Tibial nerve (tissue), 4 donors: ENCODE results near the gene PWWP2B. TPM values are rescaled to one million over a fixed set of nuclear protein-coding genes. Genes with fewer than 3 reads are reported as not detected.

Source experiments
- DNase-seq, 2 donors: peaks; one replicate each; pipeline ENCODE4 v3.0.0-alpha.2; 2019; ENCODE audit warnings: low spot score in 2 of 2
- H3K27ac ChIP-seq, 4 donors: fragments of 200-600 bp; sonication (generic) in 3 of 4; one replicate each; pipeline ENCODE4 v1.5.1; 2017 to 2019; ENCODE audit warnings: mild to moderate bottlenecking in 1 of 4
- H3K27me3 ChIP-seq, 2 donors: fragments of 200-600 bp; sonication (generic) in 1 of 2; one replicate each; pipeline versions ENCODE4 v1.5.1 to v1.6.0; 2017 to 2019
- H3K36me3 ChIP-seq, 3 donors: fragments of 200-600 bp; sonication (generic); one replicate each; pipeline ENCODE4 v1.5.1; 2018 to 2019
- H3K4me1 ChIP-seq, 4 donors: fragments of 200-600 bp; sonication (generic) in 3 of 4; one replicate each; pipeline ENCODE4 v1.5.1; 2017 to 2019
- H3K4me3 ChIP-seq, 4 donors: fragments of 200-600 bp; sonication (generic) in 3 of 4; one replicate each; pipeline ENCODE4 v1.5.1; 2017 to 2019; ENCODE audit warnings: mild to moderate bottlenecking in 1 of 4, moderate library complexity in 1 of 4
- H3K9me3 ChIP-seq, 4 donors: fragments of 200-600 bp; sonication (generic) in 3 of 4; one replicate each; pipeline ENCODE4 v1.5.1; 2017 to 2019
- CTCF ChIP-seq, 5 experiments: fragments of 200-600 bp in 3 of 5; fragments of 450-650 bp in 2 of 5; sonication (generic) in 3 of 5; IDR thresholded peaks; one replicate each; pipeline ENCODE4 v1.5.1; 2016 to 2019; ENCODE audit warnings: antibody characterized with exemption in 5 of 5, mild to moderate bottlenecking in 3 of 5, moderate library complexity in 2 of 5
- EP300 ChIP-seq, 2 donors: sonication (generic); formaldehyde crosslinking; IDR thresholded peaks; one replicate each; pipeline ENCODE4 v1.6.1; 2017; ENCODE audit warnings: antibody characterized with exemption in 2 of 2, mild to moderate bottlenecking in 1 of 2
- POLR2A ChIP-seq, 2 donors: fragments of 450-650 bp; IDR thresholded peaks; one replicate each; pipeline ENCODE4 v1.6.1; 2017; ENCODE audit warnings: antibody characterized with exemption in 2 of 2, mild to moderate bottlenecking in 2 of 2, moderate library complexity in 2 of 2
- WGBS, 2 donors: methylation state at CpG; one replicate each; pipeline ENCODE4 v1.1.5; 2018; 5-methylcytosine and 5-hydroxymethylcytosine counted together
- total RNA-seq, 4 donors: library from RNA; depleted of rRNA; stranded (reverse); fragments of >200 nt; gene quantifications; one replicate each; pipeline ENCODE4 v1.1.0, GENCODE V29; 2016

PWWP2B gene
- total RNA-seq, 4 donors from 2014 or later: 12.6 to 23.7 (median 15.1) TPM

DNA sequence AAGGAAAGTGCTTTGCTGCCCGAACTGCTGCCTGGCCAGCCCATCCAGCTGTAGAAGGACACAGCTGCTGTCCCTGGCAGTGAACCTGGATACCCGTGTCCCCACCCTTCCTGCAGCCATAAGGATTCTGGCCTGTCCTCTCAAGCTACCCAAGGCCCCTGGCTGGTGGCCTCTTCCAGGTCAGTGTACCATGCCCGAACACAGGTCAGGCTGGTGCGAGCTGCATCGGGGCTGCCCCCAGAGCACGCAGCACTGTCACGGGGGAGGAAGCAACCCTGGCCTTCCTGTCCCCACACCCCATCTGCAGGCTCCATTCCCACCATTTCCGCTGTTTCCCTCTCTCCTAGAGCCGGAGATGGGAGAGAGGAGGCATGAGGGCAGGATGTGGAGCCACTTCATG, 30.5 kb upstream of the PWWP2B start:
- Histone ChIP-seq H3K27me3 (no peaks in the 10 kb centered on the region), H3K4me3 (no peak overlapping the region), H3K36me3 (peaks cover 0 to 62% (median 0%) of the 10 kb centered on the region in 3 donors), H3K9me3 (no peaks in the 10 kb centered on the region), H3K4me1 (no peaks in the 10 kb centered on the region), H3K27ac (no peak overlapping the region)
- WGBS, 2 donors: 86 to 89% methylated on average over 9 of the region's 9 CpGs
- TF ChIP-seq EP300 (IDR thresholded peaks at IDR 0.05) (no peak), CTCF (IDR thresholded peaks at IDR 0.05) (no peak), POLR2A (IDR thresholded peaks at IDR 0.05) (no peak)
- DNase-seq: no peak

DNA sequence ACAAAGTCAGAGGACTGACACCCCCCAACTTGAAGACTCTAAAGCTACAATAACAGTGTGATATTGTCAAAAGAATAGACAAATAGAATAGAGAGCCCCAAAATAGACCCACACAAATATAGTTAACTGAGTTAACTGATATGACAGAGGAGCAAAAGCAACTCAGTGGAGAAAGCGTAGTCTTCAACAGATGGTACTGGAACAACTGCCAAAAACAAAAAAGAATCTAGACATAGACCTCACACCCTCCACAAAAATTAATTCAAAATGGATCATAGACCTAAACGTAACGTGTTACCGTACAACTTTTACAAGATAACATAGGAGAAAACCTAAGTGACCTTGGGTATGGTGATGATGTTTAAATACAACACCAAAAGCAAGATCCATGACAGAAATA, 28.6 kb upstream of the PWWP2B start:
- no peak for TF ChIP-seq CTCF (IDR thresholded peaks at IDR 0.05)
- no peaks in the 10 kb centered on the region for H3K27me3 ChIP-seq
- 88 to 97% methylated on average over 4 of the region's 4 CpGs for WGBS, 2 donors

DNA sequence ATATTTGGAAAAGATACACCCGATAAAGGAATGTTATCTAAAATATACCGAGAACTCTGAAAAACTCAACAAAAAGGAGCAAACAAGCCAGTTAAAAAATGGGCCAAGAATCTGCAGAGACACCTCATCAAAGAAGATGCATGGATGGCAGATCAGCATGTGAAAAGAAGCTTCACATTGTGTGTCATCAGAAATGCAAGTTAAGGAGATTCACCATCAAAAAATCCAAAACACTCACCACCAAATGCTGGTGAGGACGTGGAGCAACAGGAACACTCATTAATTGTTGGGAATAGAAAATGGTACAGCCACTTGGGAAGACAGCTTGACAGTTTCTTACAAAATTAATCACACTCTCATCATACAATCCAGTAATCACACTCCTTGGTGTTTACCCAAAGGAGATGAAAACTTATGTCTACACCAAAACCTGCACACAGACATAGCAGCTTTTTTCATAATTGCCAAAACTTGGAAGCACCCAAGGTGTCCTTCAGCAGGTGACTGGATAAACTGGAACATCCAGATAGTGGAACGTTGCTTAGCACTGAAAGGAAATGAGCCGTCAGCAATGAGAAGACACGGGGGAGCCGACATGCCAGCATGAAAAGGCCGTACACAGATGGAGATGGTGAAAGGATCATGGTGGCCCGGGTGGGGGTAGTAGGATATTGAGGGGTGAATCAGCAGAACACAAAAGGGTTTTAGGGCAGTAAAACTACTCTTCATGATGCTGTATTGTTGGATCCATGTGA, 27.9 kb upstream of the PWWP2B start:
- no peaks in the 10 kb centered on the region for H3K4me1 ChIP-seq
- H3K36me3 ChIP-seq: peaks cover 0 to 42% (median 0%) of the 10 kb centered on the region in 3 donors
- no peaks in the 10 kb centered on the region for H3K9me3 ChIP-seq
- no peak overlapping the region for H3K27ac ChIP-seq
- 76 to 80% methylated on average over 9 of the region's 9 CpGs for WGBS, 2 donors
- no peaks in the 10 kb centered on the region for H3K27me3 ChIP-seq
- H3K4me3 ChIP-seq: no peak overlapping the region
- no peak for TF ChIP-seq POLR2A (IDR thresholded peaks at IDR 0.05)
- TF ChIP-seq EP300 (IDR thresholded peaks at IDR 0.05): no peak
- TF ChIP-seq CTCF (IDR thresholded peaks at IDR 0.05): no peak
- no peak for DNase-seq

More for the DNA sequence above, 28.6 kb upstream of the PWWP2B start:
- Histone ChIP-seq H3K27ac (no peak overlapping the region), H3K4me3 (no peak overlapping the region), H3K9me3 (no peaks in the 10 kb centered on the region), H3K36me3 (peaks cover 0 to 48% (median 0%) of the 10 kb centered on the region in 3 donors), H3K4me1 (no peaks in the 10 kb centered on the region)
- no peak for DNase-seq

DNA sequence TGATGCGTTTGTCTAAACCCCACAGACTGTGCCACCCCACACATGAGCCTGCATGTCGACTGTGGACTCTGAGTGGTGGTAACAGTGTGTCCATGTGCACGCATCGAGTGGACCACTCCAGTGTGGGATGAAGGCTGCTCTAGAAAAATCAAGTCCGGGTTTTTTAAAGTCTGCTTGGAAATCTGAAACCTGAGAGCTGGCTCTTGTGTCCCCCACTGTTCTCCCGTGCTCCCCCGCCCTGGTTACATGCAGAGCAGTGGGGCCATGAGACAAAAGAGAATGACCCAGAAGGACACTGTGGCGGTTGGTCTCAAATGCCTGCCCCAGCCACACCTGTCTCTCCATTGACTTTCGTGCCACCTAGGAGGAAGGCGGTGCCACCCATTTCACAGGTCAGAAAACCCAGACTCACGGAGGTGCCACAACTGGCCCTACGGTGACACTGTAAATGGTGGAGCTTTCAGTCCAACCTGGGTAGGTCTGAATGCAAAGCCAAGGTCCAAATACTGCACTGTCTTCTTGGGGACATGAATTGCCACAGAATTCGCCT, 27.3 kb upstream of the PWWP2B start:
- DNase-seq: no peak
- 86 to 88% methylated on average over 13 of the region's 13 CpGs for WGBS, 2 donors

More for the DNA sequence above, 27.3 kb upstream of the PWWP2B start:
- Histone ChIP-seq H3K27me3 (no peaks in the 10 kb centered on the region), H3K4me1 (no peaks in the 10 kb centered on the region), H3K9me3 (no peaks in the 10 kb centered on the region), H3K27ac (no peak overlapping the region), H3K36me3 (peaks cover 0 to 44% (median 0%) of the 10 kb centered on the region in 3 donors), H3K4me3 (no peak overlapping the region)
- no peak for TF ChIP-seq EP300 (IDR thresholded peaks at IDR 0.05)
- no peak for TF ChIP-seq CTCF (IDR thresholded peaks at IDR 0.05)
- no peak for TF ChIP-seq POLR2A (IDR thresholded peaks at IDR 0.05)
